HEK293 (cell line): Measurements from ENCODE around the gene EXTL1.

Source experiments
- SETDB1 ChIP-seq: IDR thresholded peaks from one replicate; pipeline ENCODE4 v1.6.1; 2017; ENCODE audit warnings: mild to moderate bottlenecking, low read length, moderate library complexity, mixed read lengths; ENCODE audit not compliant: insufficient read length
- YY1 ChIP-seq: fragments of 450-650 bp; formaldehyde crosslinking; IDR thresholded peaks from 2 replicates; pipeline ENCODE4 v1.5.1; 2018; ENCODE audit warnings: missing biosample characterization, missing genetic modification characterization
- ZBTB20 ChIP-seq: fragments of 450-650 bp; formaldehyde crosslinking; IDR thresholded peaks from 2 replicates; pipeline ENCODE4 v1.5.1; 2016; ENCODE audit warnings: missing biosample characterization, missing genetic modification characterization
- ZNF10 ChIP-seq: fragments of 450-650 bp; formaldehyde crosslinking; IDR thresholded peaks from 2 replicates; pipeline ENCODE4 v1.5.1; 2017; ENCODE audit warnings: missing biosample characterization, missing genetic modification characterization
- ZNF239 ChIP-seq: fragments of 450-650 bp; formaldehyde crosslinking; IDR thresholded peaks from 2 replicates; pipeline ENCODE4 v1.5.1; 2016; ENCODE audit warnings: missing biosample characterization, missing genetic modification characterization
- ZNF274 ChIP-seq, 2 experiments: fragments of 200-500 bp in 1 of 2; fragments of 450-650 bp in 1 of 2; sonication (Bioruptor generic) in 1 of 2; formaldehyde crosslinking in 1 of 2; IDR thresholded peaks; 2 replicates each; pipeline versions ENCODE4 v1.5.1 to v1.6.1; 2014 to 2016; ENCODE audit warnings: borderline replicate concordance in 1 of 2, inconsistent platforms in 1 of 2, low read length in 1 of 2, missing biosample characterization in 1 of 2, missing genetic modification characterization in 1 of 2
- ZNF423 ChIP-seq: fragments of 450-650 bp; formaldehyde crosslinking; IDR thresholded peaks from 2 replicates; pipeline ENCODE4 v1.5.1; 2016; ENCODE audit warnings: missing biosample characterization, missing genetic modification characterization
- ZNF549 ChIP-seq: fragments of 450-650 bp; IDR thresholded peaks from 2 replicates; pipeline ENCODE4 v1.5.1; 2018; ENCODE audit warnings: missing biosample characterization, missing genetic modification characterization, mild to moderate bottlenecking, inconsistent platforms, moderate library complexity
- ZNF629 ChIP-seq: fragments of 450-650 bp; formaldehyde crosslinking; IDR thresholded peaks from 2 replicates; pipeline ENCODE4 v1.5.1; 2017; ENCODE audit warnings: missing biosample characterization, missing genetic modification characterization
- TF ChIP-seq, protein P1 (sequence below): fragments of 450-650 bp; formaldehyde crosslinking; IDR thresholded peaks from 2 replicates; pipeline ENCODE4 v1.5.1; 2016; ENCODE audit warnings: missing biosample characterization, missing genetic modification characterization
- TF ChIP-seq, protein P2 (sequence below): fragments of 450-650 bp; formaldehyde crosslinking; IDR thresholded peaks from 2 replicates; pipeline ENCODE4 v1.5.1; 2016; ENCODE audit warnings: missing biosample characterization, missing genetic modification characterization
- TF ChIP-seq, protein P3 (sequence below): IDR thresholded peaks from 2 replicates; pipeline ENCODE4 v1.6.1; 2011; ENCODE audit warnings: mild to moderate bottlenecking, low read depth, low read length, borderline replicate concordance

DNA sequence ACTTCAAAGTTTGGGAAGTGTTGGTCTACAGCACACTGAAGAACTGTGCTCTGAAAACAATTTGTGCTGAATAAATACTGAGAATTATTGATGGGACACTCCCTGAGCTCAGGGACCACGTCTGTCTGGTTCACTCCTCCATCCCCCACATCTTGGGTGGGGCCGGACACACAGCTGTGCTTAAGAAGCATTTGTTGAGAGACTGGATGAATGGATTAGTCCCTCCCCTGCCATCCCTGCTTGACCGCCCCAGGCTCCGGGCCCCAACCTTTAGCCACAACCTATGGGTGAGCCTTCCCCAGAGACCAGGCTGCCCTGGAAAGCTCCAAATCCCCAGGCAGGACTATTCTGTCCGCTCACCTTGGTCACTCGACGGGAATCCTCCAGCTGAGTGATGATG is 38.3 kb downstream of the EXTL1 start:
- no peak for TF ChIP-seq ZNF274 (IDR thresholded peaks at IDR 0.05; ENCODE audit: low read length)
- no peak for TF ChIP-seq ZNF274 (tag by site-specific recombination; IDR thresholded peaks at IDR 0.05; ENCODE audit: borderline replicate concordance)
- TF ChIP-seq SETDB1: no peak
- TF ChIP-seq, protein P1, sequence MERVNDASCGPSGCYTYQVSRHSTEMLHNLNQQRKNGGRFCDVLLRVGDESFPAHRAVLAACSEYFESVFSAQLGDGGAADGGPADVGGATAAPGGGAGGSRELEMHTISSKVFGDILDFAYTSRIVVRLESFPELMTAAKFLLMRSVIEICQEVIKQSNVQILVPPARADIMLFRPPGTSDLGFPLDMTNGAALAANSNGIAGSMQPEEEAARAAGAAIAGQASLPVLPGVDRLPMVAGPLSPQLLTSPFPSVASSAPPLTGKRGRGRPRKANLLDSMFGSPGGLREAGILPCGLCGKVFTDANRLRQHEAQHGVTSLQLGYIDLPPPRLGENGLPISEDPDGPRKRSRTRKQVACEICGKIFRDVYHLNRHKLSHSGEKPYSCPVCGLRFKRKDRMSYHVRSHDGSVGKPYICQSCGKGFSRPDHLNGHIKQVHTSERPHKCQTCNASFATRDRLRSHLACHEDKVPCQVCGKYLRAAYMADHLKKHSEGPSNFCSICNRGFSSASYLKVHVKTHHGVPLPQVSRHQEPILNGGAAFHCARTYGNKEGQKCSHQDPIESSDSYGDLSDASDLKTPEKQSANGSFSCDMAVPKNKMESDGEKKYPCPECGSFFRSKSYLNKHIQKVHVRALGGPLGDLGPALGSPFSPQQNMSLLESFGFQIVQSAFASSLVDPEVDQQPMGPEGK (tag by site-specific recombination): no peak
- TF ChIP-seq ZNF549 (tag by site-specific recombination): no peak
- TF ChIP-seq, protein P2, sequence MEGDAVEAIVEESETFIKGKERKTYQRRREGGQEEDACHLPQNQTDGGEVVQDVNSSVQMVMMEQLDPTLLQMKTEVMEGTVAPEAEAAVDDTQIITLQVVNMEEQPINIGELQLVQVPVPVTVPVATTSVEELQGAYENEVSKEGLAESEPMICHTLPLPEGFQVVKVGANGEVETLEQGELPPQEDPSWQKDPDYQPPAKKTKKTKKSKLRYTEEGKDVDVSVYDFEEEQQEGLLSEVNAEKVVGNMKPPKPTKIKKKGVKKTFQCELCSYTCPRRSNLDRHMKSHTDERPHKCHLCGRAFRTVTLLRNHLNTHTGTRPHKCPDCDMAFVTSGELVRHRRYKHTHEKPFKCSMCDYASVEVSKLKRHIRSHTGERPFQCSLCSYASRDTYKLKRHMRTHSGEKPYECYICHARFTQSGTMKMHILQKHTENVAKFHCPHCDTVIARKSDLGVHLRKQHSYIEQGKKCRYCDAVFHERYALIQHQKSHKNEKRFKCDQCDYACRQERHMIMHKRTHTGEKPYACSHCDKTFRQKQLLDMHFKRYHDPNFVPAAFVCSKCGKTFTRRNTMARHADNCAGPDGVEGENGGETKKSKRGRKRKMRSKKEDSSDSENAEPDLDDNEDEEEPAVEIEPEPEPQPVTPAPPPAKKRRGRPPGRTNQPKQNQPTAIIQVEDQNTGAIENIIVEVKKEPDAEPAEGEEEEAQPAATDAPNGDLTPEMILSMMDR (tag by site-specific recombination): no peak
- TF ChIP-seq ZBTB20 (tag by site-specific recombination): no peak
- no peak for TF ChIP-seq ZNF423
- TF ChIP-seq, protein P3, sequence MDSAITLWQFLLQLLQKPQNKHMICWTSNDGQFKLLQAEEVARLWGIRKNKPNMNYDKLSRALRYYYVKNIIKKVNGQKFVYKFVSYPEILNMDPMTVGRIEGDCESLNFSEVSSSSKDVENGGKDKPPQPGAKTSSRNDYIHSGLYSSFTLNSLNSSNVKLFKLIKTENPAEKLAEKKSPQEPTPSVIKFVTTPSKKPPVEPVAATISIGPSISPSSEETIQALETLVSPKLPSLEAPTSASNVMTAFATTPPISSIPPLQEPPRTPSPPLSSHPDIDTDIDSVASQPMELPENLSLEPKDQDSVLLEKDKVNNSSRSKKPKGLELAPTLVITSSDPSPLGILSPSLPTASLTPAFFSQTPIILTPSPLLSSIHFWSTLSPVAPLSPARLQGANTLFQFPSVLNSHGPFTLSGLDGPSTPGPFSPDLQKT: no peak
- TF ChIP-seq YY1: no peak
- no peak for TF ChIP-seq ZNF239 (tag by site-specific recombination)
- no peak for TF ChIP-seq ZNF10
- TF ChIP-seq ZNF629: no peak
